Loucy (cell line): ENCODE results near the gene CD6.

Experiments
- H2AFZ ChIP-seq: fragments of 200-600 bp; sonication (generic); 2 replicates; pipeline ENCODE4 v1.6.0; 2016; ENCODE audit warnings: antibody characterized with exemption, mild to moderate bottlenecking, low read length, moderate library complexity
- H3F3A ChIP-seq: fragments of 200-600 bp; 2 replicates; pipeline ENCODE4 v1.6.0; 2016; ENCODE audit warnings: antibody characterized with exemption, low read depth, mild to moderate bottlenecking
- H3K27me3 ChIP-seq: fragments of 200-600 bp; sonication (generic); 2 replicates; pipeline ENCODE4 v1.6.1; 2014; ENCODE audit warnings: low read length, mild to moderate bottlenecking; ENCODE audit not compliant: insufficient read depth, poor library complexity, severe bottlenecking
- H3K36me3 ChIP-seq: fragments of 200-600 bp; sonication (generic); 2 replicates; pipeline ENCODE4 v1.6.1; 2016; ENCODE audit warnings: low read length; ENCODE audit not compliant: insufficient read depth
- H3K4me1 ChIP-seq: fragments of 200-600 bp; sonication (generic); 2 replicates; pipeline ENCODE4 v1.5.1; 2014; ENCODE audit warnings: low read length, mild to moderate bottlenecking; ENCODE audit not compliant: insufficient read depth, poor library complexity, severe bottlenecking
- H3K4me2 ChIP-seq: fragments of 200-600 bp; sonication (generic); 2 replicates; pipeline ENCODE4 v1.6.0; 2014; ENCODE audit warnings: antibody characterized with exemption, low read length, low read depth, mild to moderate bottlenecking; ENCODE audit not compliant: poor library complexity, severe bottlenecking
- H3K4me3 ChIP-seq: fragments of 200-600 bp; sonication (generic); 2 replicates; pipeline ENCODE4 v1.5.1; 2014; ENCODE audit warnings: low read length, mild to moderate bottlenecking, mixed read lengths; ENCODE audit not compliant: poor library complexity, severe bottlenecking
- H3K79me2 ChIP-seq: fragments of 200-600 bp; sonication (generic); 2 replicates; pipeline ENCODE4 v1.6.1; 2014; ENCODE audit warnings: low read length; ENCODE audit not compliant: insufficient read depth
- H3K9ac ChIP-seq: fragments of 200-600 bp; sonication (generic); 2 replicates; pipeline ENCODE4 v1.6.0; 2014; ENCODE audit warnings: mild to moderate bottlenecking, low read depth, low read length, moderate library complexity; ENCODE audit not compliant: poor library complexity, severe bottlenecking
- H3K9me2 ChIP-seq: fragments of 200-600 bp; sonication (generic); replicated peaks from 2 replicates; pipeline ENCODE4 v1.6.1; 2016; ENCODE audit warnings: low read depth, low read length, mixed read lengths
- H3K9me3 ChIP-seq: fragments of 200-600 bp; sonication (generic); 2 replicates; pipeline ENCODE4 v1.6.1; 2014; ENCODE audit warnings: mild to moderate bottlenecking, antibody characterized with exemption, low read length, low read depth; ENCODE audit not compliant: insufficient read depth
- H4K20me1 ChIP-seq: fragments of 200-600 bp; sonication (generic); 2 replicates; pipeline ENCODE4 v1.6.0; 2014; ENCODE audit warnings: antibody characterized with exemption, low read length, mild to moderate bottlenecking; ENCODE audit not compliant: insufficient read depth, poor library complexity, severe bottlenecking
- EZH2phosphoT487 ChIP-seq: fragments of 200-600 bp; IDR thresholded peaks from 2 replicates; pipeline ENCODE4 v1.6.1; 2018; ENCODE audit warnings: antibody characterized with exemption, mild to moderate bottlenecking, moderate library complexity, borderline replicate concordance
- TF ChIP-seq, protein P1 (sequence below): fragments of 200-600 bp; sonication (generic); conservative IDR thresholded peaks from 2 replicates; pipeline ENCODE4 v1.5.1; 2014; ENCODE audit warnings: mild to moderate bottlenecking, antibody characterized with exemption, low read length

The CD6 gene

GRCh38 chr11:61066645-61067044, 95.2 kb downstream of the CD6 start:
- Histone ChIP-seq H3K9me3 (no peaks in the 10 kb centered on the region), H3K9ac (no peak overlapping the region), H3F3A (no peaks in the 10 kb centered on the region), H3K36me3 (no peaks in the 10 kb centered on the region), H3K4me1 (peaks cover 9% of the 10 kb centered on the region), H2AFZ (no peak overlapping the region), H3K4me2 (no peak overlapping the region), H3K27me3 (no peaks in the 10 kb centered on the region), H3K9me2 (no peaks in the 10 kb centered on the region), H3K4me3 (no peak overlapping the region), H3K79me2 (no peaks in the 10 kb centered on the region), H4K20me1 (no peaks in the 10 kb centered on the region)
- TF ChIP-seq, protein P1, sequence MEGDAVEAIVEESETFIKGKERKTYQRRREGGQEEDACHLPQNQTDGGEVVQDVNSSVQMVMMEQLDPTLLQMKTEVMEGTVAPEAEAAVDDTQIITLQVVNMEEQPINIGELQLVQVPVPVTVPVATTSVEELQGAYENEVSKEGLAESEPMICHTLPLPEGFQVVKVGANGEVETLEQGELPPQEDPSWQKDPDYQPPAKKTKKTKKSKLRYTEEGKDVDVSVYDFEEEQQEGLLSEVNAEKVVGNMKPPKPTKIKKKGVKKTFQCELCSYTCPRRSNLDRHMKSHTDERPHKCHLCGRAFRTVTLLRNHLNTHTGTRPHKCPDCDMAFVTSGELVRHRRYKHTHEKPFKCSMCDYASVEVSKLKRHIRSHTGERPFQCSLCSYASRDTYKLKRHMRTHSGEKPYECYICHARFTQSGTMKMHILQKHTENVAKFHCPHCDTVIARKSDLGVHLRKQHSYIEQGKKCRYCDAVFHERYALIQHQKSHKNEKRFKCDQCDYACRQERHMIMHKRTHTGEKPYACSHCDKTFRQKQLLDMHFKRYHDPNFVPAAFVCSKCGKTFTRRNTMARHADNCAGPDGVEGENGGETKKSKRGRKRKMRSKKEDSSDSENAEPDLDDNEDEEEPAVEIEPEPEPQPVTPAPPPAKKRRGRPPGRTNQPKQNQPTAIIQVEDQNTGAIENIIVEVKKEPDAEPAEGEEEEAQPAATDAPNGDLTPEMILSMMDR: no peak

DNA sequence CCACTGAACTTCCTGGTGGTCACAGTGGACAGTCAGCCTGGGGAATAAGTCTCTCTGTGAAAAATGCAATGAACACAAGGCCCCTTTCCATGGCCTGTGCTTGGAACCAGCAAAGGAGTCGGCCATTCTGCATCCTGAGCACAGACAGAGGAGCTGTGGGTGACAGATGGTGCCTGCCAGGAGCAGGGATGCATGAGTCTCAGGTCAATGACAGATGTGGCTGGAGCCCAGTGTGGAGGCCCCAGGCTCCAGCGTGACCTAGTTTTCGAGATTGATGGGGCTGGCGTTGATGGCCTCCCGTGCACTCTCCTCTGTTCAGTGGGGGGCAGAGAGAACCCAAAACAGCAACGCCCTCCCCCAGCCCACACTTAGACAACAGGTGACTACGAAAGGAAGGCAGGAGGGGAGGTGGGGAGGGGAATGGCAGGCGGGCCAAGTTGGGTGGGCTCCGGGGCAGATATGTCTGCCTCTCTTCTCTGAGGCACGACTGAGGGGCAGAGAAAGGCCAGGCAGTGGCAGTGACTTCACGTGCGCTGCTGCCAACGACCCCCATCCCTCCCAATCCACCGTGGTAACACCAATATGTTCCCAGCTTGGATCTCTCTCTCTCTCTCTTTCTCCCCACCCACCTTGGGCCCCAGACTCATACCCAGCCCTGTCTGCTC, 96.4 kb downstream of the CD6 start:
- H3K4me3 ChIP-seq: no peak overlapping the region
- H3K27me3 ChIP-seq: no peaks in the 10 kb centered on the region
- no peak overlapping the region for H2AFZ ChIP-seq
- H3K36me3 ChIP-seq: no peaks in the 10 kb centered on the region
- H3K9ac ChIP-seq: no peak overlapping the region
- no peaks in the 10 kb centered on the region for H4K20me1 ChIP-seq
- no peak overlapping the region for H3K4me2 ChIP-seq
- TF ChIP-seq, protein P1: no peak
- no peak for TF ChIP-seq EZH2phosphoT487
- peaks cover 11% of the 10 kb centered on the region for H3K4me1 ChIP-seq
- no peaks in the 10 kb centered on the region for H3K9me2 ChIP-seq
- no peaks in the 10 kb centered on the region for H3K9me3 ChIP-seq
- no peaks in the 10 kb centered on the region for H3F3A ChIP-seq
- H3K79me2 ChIP-seq: no peaks in the 10 kb centered on the region

DNA sequence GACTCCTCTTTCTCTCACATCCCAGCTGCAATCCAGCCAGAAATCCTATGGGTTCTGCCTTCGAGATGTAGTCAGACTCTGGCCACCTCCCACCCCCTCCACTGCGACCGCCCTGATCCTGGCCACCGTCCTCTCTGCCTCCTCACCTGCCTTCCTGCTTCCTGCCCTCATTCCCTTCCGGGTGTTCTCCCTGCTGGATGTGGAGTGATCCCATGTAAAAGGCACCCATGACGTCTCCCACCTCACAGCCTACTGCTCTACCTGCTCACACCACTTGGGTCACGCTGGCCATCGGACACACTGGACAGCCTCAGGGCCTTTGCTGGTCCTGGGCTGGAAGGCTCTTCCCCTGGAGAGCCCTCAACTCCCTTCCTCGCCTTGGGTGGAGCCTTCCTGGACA, 97.1 kb downstream of the CD6 start:
- Histone ChIP-seq H3K4me1 (peaks cover 11% of the 10 kb centered on the region), H3K27me3 (no peaks in the 10 kb centered on the region), H3F3A (no peaks in the 10 kb centered on the region), H3K9ac (no peak overlapping the region), H3K9me3 (no peaks in the 10 kb centered on the region), H2AFZ (no peak overlapping the region), H4K20me1 (no peaks in the 10 kb centered on the region), H3K4me3 (no peak overlapping the region), H3K36me3 (no peaks in the 10 kb centered on the region), H3K79me2 (no peaks in the 10 kb centered on the region), H3K4me2 (no peak overlapping the region), H3K9me2 (no peaks in the 10 kb centered on the region)
- no peak for TF ChIP-seq EZH2phosphoT487
- TF ChIP-seq, protein P1: no peak
